Camera-type eye (tissue), 1 donor: ENCODE data around the gene SOX21. TPM values are rescaled to one million over a fixed set of nuclear protein-coding genes. Genes with fewer than 3 reads are reported as not detected.

Experiments used
- total RNA-seq: library from RNA; depleted of rRNA; stranded (reverse); fragments of >200 nt; gene quantifications from one replicate; pipeline ENCODE4 v1.2.3, GENCODE V29; 2014

Gene SOX21
- 0.27 TPM for total RNA-seq

DNA sequence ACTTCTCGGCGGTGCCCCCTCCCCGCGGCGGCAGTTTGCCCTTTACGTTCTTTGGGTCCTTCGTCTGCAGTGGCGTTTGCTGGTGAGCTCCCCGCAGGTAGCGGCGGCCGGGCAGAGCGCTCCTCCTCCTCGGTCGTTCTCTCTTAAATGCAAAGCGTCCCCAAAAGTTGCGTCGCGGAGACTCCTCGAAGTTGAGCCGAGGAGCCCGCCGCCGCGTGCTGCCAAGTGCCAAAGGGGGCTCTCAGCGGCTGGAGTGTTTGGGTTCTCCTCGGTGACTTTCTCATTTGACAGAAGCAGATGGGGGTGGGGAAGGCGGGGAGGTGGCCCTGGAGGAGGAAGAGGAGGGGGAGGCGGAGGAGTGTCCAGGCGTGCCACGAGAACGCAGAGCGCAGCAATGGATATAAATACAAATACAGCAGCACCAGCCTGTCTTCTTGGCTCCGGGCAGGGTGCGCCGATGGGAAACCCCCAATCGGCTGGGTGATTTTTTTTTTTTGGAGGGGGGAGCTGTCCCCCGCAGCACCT lies at the start of gene SOX21:
SOX21 (minus strand) TSS at position 259 of the 525 bp plus-strand sequence. CDS start 496 bp downstream, outside the sequence.

Other genes starting within 250 kb of the SOX21 start
- gene DCT, start 232.9 kb downstream of the SOX21 start, total RNA-seq: 318 TPM
- 30.2 TPM for gene TGDS, start 116.4 kb downstream of the SOX21 start, total RNA-seq
- gene GPR180, start 110.7 kb downstream of the SOX21 start, total RNA-seq: 37.6 TPM